ENCODE measurements around the gene CABCOCO1. TPM values are rescaled to one million over a fixed set of nuclear protein-coding genes. Genes with fewer than 3 reads are reported as not detected.

The CABCOCO1 gene
- total RNA-seq, 1 experiment from 2014 or later, result not detected

- TF ChIP-seq, protein P1, sequence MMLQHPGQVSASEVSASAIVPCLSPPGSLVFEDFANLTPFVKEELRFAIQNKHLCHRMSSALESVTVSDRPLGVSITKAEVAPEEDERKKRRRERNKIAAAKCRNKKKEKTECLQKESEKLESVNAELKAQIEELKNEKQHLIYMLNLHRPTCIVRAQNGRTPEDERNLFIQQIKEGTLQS (IDR thresholded peaks at IDR 0.05), result no peak
- TF ChIP-seq YY1 (IDR thresholded peaks at IDR 0.05; ENCODE audit: extremely low read depth, insufficient replicate concordance, low read depth, low read length) (no peak), CEBPB (IDR thresholded peaks at IDR 0.05; ENCODE audit: low read depth) (no peak), CBX3 (IDR thresholded peaks at IDR 0.05; ENCODE audit: low read depth) (no peak)
Measured at GRCh38 chr10:61746377-61746776, 83.6 kb downstream of the CABCOCO1 start (continued).

- H3K79me2 ChIP-seq (ENCODE audit: insufficient read depth, low read length), result no peaks in the 10 kb centered on the region
- DNase-seq (ENCODE audit: low read depth, low spot score) (no peak), ATAC-seq (no peak)
- ChIA-PET CTCF (interaction anchor here (1.1 to 6.2 kb wide), 3 partner anchors 9 to 72 kb away, joined by 4 to 71 read pairs (median 4); no protein-coding TSS in a partner anchor), RAD21 (ENCODE audit: low non-redundant PET in 1 of 2, low total read pairs in 2 of 2, uncharacterized antibody in 2 of 2, unreplicated experiment in 2 of 2) (no interaction called here), POLR2A (no interaction called here)
- no TSS peak for BruUV-seq (replicated peaks)
- peaks cover 12 to 14% of the 10 kb centered on the region in 2 experiments for H3K4me1 ChIP-seq (ENCODE audit: control insufficient read depth in 1 of 2, insufficient read depth in 2 of 2, low read length in 2 of 2)
- H3K9me3 ChIP-seq (ENCODE audit: control insufficient read depth in 1 of 2, insufficient read depth in 1 of 2, low read depth in 1 of 2, low read length in 2 of 2), result no peaks in the 10 kb centered on the region
- no peak overlapping the region for H3K4me3 ChIP-seq (replicated peaks in 1 of 2; ENCODE audit: low read depth in 1 of 2, low read length in 2 of 2)
- no peaks in the 10 kb centered on the region for H3K9me2 ChIP-seq (ENCODE audit: insufficient read depth)
- no peak overlapping the region for H3K4me2 ChIP-seq (ENCODE audit: low read length)
- no peak overlapping the region for H3K27ac ChIP-seq (ENCODE audit: low read depth, low read length)
- H3K9ac ChIP-seq (ENCODE audit: low read length), result no peak overlapping the region
- TF ChIP-seq CBX3 (IDR thresholded peaks at IDR 0.05; ENCODE audit: low read depth), result no peak
- TF ChIP-seq, protein P2, sequence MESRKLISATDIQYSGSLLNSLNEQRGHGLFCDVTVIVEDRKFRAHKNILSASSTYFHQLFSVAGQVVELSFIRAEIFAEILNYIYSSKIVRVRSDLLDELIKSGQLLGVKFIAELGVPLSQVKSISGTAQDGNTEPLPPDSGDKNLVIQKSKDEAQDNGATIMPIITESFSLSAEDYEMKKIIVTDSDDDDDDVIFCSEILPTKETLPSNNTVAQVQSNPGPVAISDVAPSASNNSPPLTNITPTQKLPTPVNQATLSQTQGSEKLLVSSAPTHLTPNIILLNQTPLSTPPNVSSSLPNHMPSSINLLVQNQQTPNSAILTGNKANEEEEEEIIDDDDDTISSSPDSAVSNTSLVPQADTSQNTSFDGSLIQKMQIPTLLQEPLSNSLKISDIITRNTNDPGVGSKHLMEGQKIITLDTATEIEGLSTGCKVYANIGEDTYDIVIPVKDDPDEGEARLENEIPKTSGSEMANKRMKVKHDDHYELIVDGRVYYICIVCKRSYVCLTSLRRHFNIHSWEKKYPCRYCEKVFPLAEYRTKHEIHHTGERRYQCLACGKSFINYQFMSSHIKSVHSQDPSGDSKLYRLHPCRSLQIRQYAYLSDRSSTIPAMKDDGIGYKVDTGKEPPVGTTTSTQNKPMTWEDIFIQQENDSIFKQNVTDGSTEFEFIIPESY (IDR thresholded peaks at IDR 0.05; ENCODE audit: extremely low read depth, insufficient replicate concordance, low read length), result no peak
- TF ChIP-seq, protein P1 (IDR thresholded peaks at IDR 0.05), result no peak
- no peak for TF ChIP-seq YY1 (IDR thresholded peaks at IDR 0.05; ENCODE audit: extremely low read depth, insufficient replicate concordance, low read depth, low read length)
- TF ChIP-seq TCF7L2 (IDR thresholded peaks at IDR 0.05; ENCODE audit: borderline replicate concordance, extremely low read depth, insufficient read depth, insufficient read length), result no peak
- TF ChIP-seq POLR2AphosphoS5 (IDR thresholded peaks at IDR 0.05; ENCODE audit: low read depth, low read length), result no peak
- TF ChIP-seq ZFX (IDR thresholded peaks at IDR 0.05), result no peak
- TF ChIP-seq JUND (IDR thresholded peaks at IDR 0.05), result no peak
- TF ChIP-seq EGR1 (IDR thresholded peaks at IDR 0.05; ENCODE audit: low read depth), result no peak
- TF ChIP-seq, protein P3, sequence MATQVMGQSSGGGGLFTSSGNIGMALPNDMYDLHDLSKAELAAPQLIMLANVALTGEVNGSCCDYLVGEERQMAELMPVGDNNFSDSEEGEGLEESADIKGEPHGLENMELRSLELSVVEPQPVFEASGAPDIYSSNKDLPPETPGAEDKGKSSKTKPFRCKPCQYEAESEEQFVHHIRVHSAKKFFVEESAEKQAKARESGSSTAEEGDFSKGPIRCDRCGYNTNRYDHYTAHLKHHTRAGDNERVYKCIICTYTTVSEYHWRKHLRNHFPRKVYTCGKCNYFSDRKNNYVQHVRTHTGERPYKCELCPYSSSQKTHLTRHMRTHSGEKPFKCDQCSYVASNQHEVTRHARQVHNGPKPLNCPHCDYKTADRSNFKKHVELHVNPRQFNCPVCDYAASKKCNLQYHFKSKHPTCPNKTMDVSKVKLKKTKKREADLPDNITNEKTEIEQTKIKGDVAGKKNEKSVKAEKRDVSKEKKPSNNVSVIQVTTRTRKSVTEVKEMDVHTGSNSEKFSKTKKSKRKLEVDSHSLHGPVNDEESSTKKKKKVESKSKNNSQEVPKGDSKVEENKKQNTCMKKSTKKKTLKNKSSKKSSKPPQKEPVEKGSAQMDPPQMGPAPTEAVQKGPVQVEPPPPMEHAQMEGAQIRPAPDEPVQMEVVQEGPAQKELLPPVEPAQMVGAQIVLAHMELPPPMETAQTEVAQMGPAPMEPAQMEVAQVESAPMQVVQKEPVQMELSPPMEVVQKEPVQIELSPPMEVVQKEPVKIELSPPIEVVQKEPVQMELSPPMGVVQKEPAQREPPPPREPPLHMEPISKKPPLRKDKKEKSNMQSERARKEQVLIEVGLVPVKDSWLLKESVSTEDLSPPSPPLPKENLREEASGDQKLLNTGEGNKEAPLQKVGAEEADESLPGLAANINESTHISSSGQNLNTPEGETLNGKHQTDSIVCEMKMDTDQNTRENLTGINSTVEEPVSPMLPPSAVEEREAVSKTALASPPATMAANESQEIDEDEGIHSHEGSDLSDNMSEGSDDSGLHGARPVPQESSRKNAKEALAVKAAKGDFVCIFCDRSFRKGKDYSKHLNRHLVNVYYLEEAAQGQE (IDR thresholded peaks at IDR 0.05; ENCODE audit: low read depth), result no peak
- no peak for TF ChIP-seq CTCF (IDR thresholded peaks at IDR 0.05 in 2 of 3, conservative IDR thresholded peaks at IDR 0.05 in 1 of 3; ENCODE audit: borderline replicate concordance in 1 of 3, insufficient read depth in 1 of 3, low read depth in 2 of 3, low read length in 2 of 3)
- TF ChIP-seq MAX (IDR thresholded peaks at IDR 0.05), result no peak
- TF ChIP-seq SIN3A (IDR thresholded peaks at IDR 0.05; ENCODE audit: low read depth), result no peak
- TF ChIP-seq EZH2phosphoT487 (IDR thresholded peaks at IDR 0.05; ENCODE audit: borderline replicate concordance), result no peak
- intact Hi-C loops (cut with micrococcal nuclease), result no loop called here
- H3K27me3 ChIP-seq (ENCODE audit: insufficient read depth, low read length), result no peaks in the 10 kb centered on the region
- no peak overlapping the region for H2AFZ ChIP-seq (ENCODE audit: low read depth, low read length, poor library complexity, severe bottlenecking)
- H3K36me3 ChIP-seq (ENCODE audit: control insufficient read depth in 1 of 2, insufficient read depth in 2 of 2, low read length in 2 of 2), result no peaks in the 10 kb centered on the region
- H4K20me1 ChIP-seq (ENCODE audit: insufficient read depth), result no peaks in the 10 kb centered on the region
Measured at GRCh38 chr10:61747307-61747706, 84.6 kb downstream of the CABCOCO1 start.

All from HCT116 (cell line).